Putamen (tissue), 1 donor: ENCODE measurements around the gene MT1H.
"Not testable (repeated sequence)": the region's sequence is repeated elsewhere in the genome, so short reads cannot be mapped to it uniquely, and the experiment has no call there.

Experiments used
- DNase-seq: peaks from one replicate; pipeline ENCODE4 v3.0.0-alpha.2; 2016; ENCODE audit warnings: low spot score

MT1H gene

DNA sequence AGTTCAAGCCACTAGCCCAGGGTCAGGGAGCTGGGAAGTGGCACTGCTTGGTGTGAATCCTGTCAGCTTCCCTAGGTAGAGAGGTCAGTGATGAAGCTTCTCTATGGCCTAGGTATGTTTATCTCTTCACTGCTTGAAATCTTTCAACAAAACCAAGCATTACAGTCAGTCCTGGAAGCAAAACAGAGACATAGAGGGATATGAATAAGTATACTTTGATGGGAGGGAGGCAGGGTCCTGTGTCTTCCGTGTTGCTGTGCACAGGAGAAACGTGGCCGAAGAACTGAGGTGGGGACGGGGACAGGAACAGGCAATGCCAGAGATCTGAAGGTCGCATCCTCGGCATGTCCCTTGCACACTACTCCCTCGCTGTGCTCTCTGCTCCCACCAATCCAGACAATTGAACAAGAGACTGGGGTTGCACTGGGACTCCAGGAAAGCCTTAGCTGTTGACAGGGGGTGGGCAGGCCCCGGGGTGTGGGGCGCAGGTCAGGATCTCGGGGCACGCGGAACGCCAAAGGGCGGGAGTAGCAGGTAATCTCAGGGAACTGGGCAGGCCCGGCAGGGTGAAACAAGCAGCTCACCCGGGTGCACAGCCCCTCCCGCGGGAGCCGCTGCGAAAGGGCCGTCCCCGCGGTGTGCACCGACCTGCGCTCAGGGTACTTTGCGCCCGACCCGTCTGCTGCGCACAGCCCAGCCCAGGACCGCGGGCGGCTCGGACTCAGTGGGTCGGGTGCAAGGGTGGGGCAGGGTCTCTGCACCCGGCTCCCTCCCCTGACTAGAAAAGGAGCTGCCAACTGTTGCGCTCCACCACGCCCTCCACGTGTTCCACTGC lies at the start of gene MT1H:
MT1H (plus strand) TSS at position 810 of the 835 bp plus-strand sequence. CDS start 71 bp downstream, outside the sequence.
- no peak for DNase-seq

GRCh38 chr16:56620339-56620897 lies 49.2 kb upstream of the MT1H start:
- no peak for DNase-seq

- DNase-seq: not testable (repeated sequence)
These were observed 47.8 kb upstream of the MT1H start for GRCh38 chr16:56621665-56622445.

GRCh38 chr16:56623184-56623583 lies 46.4 kb upstream of the MT1H start:
- not testable (repeated sequence) for DNase-seq

DNA sequence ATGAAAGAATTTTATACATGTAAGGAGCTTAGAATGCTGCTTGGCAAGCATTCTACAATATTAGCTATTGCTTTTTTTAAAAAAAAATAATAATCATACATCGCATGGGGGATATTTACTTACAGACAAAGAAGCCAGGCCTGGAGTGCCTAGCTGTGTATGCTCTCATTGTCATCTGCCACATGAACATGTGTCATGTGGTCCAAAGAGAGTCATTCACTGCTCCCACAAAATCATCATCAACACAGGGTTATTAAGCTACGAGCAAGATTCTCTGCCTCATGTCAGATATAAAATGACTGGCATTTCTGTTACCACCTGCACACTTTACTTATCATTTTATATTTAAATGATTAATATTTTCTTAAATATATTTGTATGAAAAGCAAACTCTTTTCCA lies 46.0 kb upstream of the MT1H start:
- DNase-seq: no peak

GRCh38 chr16:56625140-56625942 lies 44.3 kb upstream of the MT1H start, which contains the start of gene MT1E:
TSS of gene MT1E (plus strand) at chr16:56625781. CDS start at chr16:56625852, 71 bp downstream.
- DNase-seq: peak; percentile 73

GRCh38 chr16:56625943-56626654 lies 43.5 kb upstream of the MT1H start:
- no peak for DNase-seq

DNA sequence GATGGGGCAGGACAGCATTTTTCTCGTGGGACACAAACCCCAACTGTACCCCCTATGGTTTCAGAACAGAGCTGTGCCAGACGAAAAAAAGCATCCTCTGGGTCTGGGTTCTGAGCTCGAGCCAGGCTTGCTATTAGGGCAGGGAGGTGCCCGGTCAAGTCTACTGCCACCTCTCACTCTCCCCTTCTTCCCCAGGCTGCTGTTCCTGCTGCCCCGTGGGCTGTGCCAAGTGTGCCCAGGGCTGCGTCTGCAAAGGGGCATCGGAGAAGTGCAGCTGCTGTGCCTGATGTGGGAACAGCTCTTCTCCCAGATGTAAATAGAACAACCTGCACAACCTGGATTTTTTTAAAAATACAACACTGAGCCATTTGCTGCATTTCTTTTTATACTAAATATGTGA lies 42.9 kb upstream of the MT1H start:
- DNase-seq: no peak

- DNase-seq: no peak
These were observed 40.9 kb upstream of the MT1H start for GRCh38 chr16:56628486-56629350.

DNA sequence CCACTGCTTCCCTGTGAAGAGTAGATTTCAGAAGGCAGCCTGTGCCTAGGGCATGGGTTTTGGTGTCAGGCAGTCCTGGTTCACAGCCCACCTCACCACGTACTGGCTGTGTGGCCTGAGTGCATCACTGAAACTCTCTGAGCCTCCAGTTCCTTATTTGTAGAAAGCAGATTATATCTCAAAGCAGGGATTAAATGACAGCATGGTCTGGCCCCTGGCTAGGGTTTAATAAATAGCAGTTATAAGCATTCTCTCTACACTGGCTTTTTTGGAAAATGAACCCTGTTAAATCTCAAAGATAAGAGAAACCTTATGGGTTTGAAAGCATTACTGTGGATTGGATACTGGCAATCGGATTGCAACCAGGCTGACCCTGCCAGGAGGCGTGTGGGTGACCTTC lies 40.1 kb upstream of the MT1H start:
- no peak for DNase-seq

- DNase-seq: no peak
These were observed 39.5 kb upstream of the MT1H start for GRCh38 chr16:56630134-56630533.

DNA sequence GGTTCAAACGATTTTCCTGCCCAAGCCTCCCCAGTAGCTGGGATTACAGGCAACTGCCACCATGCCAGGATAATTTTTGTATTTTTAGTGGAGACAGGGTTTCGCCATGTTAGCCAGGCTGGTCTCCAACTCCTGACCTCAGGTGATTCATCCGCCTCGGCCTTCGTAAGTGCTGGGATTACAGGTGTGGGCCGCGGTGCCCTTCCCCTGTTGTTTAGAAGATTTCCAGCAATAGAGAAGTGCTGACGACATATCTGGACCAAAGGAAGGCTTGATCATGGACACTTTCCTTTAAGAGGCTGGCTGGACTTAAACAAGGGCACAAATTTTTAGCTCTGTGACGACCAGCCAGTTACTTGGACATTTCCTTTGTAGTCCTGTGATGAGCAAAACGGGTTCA lies 38.4 kb upstream of the MT1H start:
- DNase-seq: no peak

DNA sequence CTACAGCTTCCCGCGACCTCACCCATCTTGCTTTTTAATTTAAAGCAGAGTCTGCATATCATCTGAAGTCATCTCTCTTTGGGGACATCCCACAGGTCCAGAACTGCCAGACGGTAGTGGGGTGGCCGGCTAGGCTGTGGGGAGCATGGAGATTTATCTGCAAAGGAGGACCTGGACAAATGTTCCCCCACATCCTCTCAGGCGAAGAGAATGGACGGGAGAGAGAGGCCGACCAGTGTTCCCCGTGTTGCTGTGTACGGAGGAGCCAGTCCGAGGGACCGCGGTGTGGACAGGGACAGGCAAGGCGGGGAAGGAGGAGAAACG lies 37.8 kb upstream of the MT1H start:
- DNase-seq: no peak

DNA sequence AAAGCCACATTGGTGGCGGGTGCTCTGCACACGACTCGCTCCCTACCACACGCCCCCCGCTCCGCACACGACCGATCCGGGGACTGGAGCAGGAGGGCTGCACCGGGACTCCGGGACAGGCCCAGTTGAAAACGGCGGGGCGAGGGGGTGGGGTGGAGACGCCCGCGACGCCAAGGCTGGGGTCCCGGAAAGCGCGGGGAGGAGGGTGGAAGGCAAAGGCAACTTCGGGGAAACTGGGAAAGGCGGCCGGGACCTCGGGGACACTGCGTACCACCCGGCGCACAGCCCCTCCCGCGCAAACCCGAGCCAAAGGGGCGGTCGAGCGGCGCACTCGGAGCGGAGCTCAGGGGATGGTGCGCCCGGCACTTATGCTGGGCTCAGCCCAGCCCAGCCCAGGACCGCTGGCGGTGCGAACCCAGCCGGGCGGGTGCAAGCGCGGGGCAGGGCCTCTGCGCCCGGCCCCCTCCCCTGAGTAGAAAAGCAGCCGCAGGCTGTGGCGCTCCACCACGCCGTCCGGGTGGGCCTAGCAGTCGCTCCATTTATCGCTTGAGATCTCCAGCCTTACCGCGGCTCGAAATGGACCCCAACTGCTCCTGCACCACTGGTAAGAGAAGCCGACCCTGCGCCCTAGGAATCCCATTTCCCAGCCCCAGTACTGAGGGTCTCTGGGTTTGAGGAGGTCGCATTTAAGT lies 37.3 kb upstream of the MT1H start, which contains the start of gene MT1M:
MT1M (plus strand) TSS at position 504 of the 692 bp plus-strand sequence; CDS start at position 577, 73 bp downstream.
- peak; percentile 55 for DNase-seq

DNA sequence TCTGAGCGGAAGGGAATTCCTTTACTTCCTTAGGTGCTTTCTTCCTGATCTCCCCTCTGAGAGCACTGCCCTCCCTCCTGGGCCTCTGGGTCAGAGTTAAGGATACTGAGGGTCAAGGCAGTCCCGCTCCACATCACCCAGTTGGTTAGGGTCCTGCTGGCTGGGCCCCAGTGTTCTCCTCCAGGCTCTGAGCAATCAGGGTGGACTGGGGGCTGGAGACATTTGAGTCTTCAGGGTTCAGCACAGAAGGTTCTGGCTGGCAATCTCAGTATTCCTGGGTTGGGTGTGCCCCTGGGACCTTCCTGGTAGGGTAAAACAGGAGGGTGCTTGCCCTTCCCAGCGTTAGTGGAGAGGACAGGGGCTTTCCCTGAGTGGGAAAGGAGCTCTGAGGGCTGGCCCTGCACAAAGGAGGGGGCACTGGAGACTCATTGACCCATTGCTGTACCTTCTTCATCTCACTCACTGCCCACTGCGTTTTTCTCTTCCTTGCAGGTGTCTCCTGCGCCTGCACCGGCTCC lies 36.7 kb upstream of the MT1H start:
- no peak for DNase-seq

DNA sequence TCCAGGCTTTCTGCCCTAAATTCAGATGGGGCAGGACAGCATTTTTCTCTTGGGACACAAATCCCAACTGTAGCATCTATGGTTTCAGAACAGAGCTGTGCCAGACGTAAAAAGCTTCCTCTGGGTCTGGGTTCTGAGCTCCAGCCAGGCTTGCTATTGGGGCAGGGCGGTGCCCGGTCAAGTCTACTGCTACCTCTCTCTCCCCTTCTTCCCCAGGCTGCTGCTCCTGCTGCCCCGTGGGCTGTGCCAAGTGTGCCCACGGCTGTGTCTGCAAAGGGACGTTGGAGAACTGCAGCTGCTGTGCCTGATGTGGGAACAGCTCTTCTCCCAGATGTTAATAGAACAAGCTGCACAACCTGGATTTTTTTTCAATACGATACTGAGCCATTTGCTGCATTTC lies 36.1 kb upstream of the MT1H start:
- no peak for DNase-seq

DNA sequence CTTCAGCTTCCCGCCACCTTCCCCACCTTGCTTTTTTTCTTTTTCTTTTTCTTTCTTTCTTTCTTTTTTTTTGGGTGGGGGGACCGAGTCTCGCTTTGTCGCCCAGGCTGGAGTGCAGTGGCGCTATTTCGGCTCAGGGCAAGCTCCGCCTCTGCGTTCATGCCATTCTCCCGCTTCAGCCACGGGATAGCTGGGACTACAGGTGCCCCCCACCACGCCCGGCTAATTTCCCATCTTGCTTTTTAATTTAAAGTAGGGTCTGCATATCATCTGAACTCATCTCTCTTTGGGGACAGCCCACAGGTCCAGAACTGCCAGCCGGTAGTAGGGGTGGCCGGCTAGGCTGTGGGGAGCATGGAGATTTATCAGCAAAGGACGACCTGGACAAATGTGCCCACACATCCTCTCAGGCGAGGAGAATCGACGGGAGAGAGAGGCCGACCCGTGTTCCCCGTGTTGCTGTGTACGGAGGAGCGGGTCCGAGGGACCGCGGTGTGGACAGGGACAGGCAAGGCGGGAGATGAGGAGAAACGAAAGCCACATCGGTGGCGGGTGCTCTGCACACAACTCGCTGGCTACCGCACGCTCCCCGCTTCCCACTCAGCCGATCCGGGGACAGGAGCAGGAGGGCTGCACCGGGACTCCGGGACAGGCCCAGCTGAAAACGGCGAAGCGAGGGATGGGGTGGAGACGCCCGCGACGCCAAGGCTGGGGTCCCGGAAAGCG lies 34.7 kb upstream of the MT1H start:
- DNase-seq: no peak

GRCh38 chr16:56635441-56635967 lies 34.1 kb upstream of the MT1H start:
- DNase-seq: no peak
